Dermis blood vessel endothelial cell (primary cell): ENCODE results near the gene GRID1. TPM values are rescaled to one million over a fixed set of nuclear protein-coding genes. Genes with fewer than 3 reads are reported as not detected.
"Not testable (repeated sequence)": the region's sequence is repeated elsewhere in the genome, so short reads cannot be mapped to it uniquely, and the experiment has no call there.

Experiments used
- DNase-seq: peaks from one replicate; pipeline ENCODE4 v3.0.0; 2010
- total RNA-seq: library from RNA; depleted of rRNA; stranded (reverse); fragments of >200 nt; gene quantifications from 2 replicates; pipeline ENCODE4 v1.2.3, GENCODE V29; 2014

The GRID1 gene
- total RNA-seq, 1 donor from 2014 or later, result not detected

DNA sequence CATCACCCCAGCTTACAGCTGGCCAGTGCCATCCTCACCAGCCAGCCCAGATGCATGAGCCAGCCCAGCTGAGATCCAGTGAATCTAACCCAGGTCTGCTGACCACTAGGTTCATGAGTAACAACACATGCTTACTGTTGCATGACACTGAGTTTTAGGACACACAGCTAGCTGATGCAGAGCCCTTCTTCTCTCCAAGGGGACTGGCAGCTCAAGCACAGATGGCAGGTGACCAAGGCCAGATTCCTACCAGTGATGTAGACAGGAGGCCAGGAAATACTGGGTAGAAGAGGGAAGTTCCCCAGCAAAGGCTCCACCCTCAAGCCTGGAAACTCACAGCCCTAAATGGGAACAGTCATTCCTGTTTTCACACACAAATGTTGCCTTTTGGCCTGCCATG, 236.6 kb downstream of the GRID1 start:
- no peak for DNase-seq

DNA sequence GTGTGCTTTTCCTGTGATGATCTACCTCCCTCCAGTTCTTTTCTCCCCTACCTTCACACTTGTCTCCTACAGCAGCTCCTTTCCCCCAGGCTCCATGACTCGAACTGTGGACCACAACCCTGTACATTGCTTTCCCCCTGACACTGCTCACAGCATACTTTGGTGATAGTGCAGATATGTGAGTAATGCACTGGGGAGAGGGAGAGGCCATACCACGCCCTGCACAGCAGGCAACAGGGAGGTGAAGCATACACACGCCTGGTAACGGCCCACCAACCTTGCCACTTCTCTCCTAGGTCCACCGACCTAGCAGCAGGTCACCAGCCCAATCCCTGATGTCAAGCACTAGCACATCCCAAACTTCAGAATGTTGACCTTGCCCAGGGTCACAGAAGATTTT, 238.2 kb downstream of the GRID1 start:
- no peak for DNase-seq

DNA sequence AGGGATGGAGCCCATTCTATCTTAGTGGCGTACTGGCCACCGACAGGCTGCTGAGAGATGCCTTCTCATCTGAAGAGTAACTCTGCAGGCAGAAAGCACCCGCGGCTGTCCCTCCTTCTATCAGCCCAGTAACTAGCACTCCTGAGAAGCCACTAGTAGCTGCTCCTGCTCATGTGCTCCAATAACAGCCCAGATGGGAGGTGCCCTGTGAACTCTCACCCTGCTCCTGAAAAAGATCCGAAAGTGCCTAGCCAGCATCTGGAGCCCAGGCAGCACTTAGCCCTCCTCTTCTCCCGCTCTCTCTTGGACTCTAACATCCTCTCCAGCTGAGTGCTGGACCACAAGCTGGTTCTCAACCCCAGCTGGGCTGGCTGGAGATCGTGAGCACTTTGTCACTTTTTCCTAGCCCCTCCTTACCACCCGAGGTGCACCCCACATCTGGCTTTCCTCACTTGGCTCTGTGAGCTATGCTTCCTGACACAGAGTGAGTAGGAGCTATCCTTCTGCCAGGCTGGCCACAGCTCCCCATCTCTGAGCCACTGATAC, 239.2 kb downstream of the GRID1 start:
- DNase-seq, result no peak

DNA sequence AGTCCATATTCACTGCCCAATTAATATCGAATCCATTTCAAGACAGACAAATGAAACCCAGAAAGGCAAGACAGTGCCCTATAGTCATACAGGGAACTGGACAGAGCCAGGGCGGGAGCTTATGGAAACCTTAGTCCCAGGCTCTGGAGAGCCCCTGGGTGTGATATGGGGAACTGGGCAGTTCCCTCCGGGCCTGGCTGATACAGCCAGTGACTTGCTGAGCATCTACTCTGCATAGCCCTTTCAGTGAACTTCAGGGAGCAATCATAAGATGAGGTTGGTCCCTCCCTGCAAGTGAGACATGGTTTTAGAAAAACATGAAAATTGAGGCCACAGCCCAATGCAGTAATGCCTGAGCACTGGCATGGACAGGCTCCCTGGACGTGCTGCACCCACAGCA, 241.9 kb downstream of the GRID1 start:
- DNase-seq, result no peak

DNA sequence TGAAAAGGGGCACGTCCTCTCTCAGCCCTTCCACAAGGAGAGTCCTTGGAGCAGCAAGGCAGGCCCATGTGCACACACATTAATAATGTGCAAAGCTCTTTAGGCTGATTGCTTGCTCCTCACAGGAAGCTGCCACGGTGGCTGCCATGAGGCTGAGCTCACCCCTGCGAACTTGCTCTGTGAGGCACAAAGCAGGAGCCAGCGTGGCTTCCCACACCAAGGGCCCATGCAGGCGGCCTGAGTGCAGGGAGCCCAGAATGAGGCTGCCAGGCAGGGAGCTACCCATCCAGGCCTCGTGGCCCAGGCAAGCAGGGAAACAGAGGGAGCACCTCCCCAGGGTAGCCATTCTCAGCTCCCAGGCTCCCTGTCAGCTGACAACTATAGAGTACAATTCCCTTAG, 242.9 kb downstream of the GRID1 start:
- no peak for DNase-seq

DNA sequence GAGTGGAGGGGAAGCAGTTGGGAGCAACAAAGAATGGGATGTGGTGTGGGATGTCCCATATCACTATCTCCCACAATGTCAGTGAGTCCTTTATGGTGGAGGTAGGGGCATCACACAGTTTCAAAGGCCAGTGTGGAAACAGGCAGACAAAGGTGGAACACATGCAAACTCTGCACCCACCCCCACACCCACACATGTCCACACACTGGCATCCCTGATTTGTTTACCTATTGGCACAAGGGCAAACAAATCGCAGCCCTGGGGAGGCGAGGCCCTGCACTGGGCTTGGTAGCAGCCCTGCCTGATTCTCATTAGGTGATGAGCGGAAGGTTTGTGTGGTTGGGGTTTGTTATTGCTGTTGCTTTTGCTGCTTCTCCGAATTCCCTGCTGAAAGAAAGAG, 243.3 kb downstream of the GRID1 start:
- DNase-seq, result no peak

DNA sequence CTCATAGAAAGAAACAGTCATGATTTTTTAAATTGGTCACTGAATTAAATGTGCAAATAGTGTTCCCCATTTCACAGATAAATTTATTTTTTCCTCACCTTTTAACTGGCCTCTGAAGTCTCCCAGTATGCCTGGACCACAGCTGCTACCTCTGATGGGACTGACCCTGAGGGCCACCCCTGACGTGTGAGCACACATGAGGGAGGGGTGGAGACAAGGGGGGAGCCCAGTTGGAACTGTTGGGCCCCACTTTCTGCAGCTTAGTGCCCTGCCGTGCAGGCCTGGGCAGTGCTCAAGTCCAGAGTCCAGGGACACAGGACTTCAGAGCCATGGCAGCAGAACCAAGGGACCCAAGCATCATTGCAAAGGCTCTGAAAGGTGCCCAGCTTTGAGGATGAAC, 243.9 kb downstream of the GRID1 start:
- no peak for DNase-seq

DNA sequence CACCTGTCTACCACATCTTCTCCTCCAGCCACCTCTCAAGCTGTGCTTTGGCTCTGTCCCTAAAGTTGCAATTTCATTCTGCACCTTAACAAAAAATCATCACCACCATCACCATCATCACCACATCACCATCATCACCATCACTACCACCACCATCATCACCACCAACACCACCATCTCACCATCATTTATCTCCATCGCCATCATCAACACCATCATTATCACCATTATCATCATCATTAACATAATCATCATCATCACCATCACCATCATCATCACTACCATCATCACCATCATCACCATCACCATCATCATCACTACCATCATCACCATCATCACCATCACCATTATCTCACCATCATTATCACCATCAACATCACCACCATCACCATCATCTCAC, 245.4 kb downstream of the GRID1 start:
- DNase-seq, result no peak

DNA sequence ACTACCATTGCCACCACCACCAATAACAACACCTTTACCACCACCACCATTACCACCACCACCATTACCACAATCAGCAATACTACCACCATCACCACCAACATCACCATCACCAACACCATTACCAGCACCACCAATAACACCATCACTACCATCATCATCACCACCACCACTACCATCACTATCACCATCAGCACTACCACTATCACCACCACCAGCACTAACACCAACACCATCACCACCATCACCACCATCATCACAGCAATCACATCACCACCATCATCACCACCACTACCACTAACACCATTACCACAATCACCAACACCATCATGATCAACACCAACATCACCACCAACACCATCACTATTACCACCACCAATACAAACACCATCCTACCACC, 249.5 kb downstream of the GRID1 start:
- DNase-seq, result no peak

DNA sequence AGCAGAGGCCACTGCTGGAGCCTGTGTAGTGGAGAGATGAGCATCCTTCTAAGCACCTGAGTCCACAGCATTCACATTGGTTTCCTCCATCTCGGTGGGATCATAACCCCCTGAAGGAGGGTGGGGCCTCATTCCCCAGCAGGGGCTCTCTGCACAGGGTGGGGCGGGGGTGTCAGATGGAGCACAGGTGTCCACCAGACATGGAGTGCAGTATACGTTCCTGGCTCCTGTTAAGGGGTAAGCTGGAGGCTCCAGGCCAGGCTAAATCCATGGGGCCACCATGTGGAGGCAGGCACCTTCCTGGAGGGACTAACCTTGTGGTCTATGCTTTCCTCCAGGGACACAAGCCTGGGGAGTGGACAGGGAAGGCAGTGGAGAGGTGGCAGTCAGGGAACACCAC, 252.6 kb downstream of the GRID1 start:
- DNase-seq, result no peak

DNA sequence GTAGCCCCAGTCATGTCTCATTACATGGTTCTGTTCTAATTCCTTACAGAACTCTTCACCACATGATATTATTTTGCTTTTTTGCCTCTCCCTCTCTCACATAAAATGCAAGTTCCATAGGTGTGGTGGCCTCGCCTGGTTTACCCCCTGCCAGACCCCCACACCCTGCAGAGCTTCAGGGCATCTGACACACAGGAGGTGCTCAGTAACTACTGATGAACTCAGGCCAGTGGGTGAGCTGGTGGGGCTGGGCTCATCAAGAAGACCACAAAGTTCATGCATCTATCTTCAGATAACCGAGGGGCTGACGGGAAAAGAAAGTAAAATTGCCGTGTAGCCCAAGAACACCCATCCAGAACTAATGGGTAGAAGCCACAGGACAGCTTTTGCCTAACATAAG, 253.1 kb downstream of the GRID1 start:
- DNase-seq, result no peak

DNA sequence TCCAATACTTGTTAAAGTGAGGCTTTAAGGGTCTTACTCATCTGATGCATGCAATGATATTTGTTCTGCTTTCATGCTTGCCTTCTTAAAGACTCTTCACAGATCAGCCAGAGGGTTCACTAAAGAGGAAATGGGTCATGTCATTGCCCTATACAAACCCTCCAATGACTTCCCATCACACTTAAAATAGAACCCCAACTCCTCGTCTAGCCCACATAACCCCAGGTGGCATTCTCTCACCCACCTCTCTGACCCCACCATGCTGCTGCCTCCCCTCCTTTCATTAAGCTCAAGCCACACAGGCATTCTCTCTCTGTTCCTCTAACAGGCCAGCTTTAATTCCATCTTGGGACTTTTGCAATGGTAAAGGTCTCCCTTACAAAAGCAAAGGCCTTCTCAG, 253.6 kb downstream of the GRID1 start:
- no peak for DNase-seq

DNA sequence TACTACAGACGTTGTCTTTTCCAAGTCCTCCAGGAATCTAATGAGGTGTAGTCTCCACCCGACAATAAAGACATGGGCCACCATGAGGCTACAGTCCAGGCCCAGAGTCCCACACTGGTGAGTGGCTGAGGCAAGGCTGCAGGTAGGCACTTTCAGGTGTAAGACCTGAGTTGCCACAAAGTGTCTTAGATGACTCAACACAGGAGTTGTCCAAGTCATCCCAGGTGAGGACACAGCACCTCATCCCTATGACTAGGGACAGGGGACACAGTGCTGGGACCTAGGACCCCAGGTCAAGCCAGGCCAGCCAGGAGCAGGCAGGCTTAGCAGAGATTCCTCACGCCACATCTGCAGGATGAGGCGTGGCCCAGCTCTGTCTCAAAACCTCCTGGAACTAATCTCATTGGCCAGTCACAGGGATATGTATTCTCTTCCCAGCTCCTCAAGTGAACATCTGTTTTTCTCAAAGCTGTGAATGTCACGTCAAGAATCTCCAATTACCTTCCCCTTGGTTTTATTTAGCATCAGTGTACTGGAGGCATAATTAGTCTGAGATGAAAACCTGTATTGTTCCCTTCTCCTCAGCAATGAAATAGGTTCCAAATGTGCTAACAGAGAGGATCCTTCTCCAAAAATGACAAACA, 254.6 kb downstream of the GRID1 start:
- no peak for DNase-seq

DNA sequence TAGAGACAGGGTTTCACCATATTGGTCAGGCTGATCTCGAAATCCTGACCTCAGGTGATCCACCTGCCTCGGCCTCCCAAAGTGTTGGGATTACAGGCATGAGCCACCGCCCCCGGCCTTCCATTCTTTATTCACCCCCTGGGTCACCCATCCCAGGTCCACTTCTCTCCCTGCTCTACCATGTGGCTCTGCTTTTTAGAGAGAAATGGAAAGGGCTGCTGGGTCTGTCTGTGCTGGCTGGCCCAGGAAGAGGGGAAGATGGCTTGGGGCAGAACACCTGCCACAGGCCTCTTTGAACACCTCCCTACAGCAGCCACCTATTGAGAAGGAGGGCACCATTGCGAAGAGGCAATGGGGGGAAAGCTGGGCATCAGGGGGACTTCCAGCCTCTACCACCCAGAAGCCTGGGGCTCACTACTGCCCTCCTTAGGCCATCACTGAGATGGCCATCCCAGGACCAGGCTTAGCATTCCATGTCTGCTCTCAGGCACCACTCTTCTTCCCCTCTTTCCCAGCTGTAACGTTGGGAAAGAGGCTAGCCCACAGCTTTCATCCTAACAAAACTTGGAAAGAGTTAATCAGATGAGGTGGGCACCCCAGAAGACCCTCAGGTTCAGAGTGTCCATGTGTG, 256.3 kb downstream of the GRID1 start:
- no peak for DNase-seq

DNA sequence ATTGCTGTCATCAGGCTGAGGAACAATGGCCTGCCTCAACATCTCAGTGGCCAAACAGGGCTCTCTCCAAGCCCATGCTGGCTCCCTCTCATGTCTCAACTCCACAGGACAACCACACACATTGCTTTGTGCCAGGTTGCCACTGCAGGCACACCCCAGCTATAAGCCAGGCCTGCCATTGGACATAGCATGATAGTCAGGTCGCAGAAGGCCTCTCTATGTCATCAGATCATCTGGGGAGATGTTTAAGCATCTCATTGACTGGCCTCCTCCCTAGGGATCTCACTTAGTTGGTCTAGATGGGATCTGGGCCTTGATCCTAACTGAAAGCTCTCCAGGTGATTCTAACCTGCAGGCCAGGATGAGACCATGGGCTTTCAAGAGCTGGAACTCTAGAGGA, 257.2 kb downstream of the GRID1 start:
- DNase-seq, result no peak

DNA sequence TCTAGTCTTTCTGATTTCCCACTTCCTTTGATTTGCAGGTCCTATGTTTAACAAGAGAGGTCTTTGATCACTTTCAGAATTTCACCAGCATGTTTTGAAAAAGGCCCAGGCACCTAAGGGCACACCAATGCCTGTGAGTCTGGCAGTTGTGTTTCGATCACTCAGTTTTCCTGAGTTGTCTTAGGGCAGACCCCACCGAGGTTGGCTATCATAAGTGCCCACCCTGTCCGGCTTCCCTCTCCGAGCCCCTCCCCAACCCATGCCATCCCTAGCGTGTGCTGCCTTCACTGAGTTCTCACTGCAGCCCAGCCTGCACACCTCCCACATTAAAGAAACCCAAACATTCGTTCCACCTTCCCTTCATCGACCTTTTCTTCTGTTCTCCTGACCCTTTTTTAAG, 257.9 kb downstream of the GRID1 start:
- DNase-seq, result no peak

DNA sequence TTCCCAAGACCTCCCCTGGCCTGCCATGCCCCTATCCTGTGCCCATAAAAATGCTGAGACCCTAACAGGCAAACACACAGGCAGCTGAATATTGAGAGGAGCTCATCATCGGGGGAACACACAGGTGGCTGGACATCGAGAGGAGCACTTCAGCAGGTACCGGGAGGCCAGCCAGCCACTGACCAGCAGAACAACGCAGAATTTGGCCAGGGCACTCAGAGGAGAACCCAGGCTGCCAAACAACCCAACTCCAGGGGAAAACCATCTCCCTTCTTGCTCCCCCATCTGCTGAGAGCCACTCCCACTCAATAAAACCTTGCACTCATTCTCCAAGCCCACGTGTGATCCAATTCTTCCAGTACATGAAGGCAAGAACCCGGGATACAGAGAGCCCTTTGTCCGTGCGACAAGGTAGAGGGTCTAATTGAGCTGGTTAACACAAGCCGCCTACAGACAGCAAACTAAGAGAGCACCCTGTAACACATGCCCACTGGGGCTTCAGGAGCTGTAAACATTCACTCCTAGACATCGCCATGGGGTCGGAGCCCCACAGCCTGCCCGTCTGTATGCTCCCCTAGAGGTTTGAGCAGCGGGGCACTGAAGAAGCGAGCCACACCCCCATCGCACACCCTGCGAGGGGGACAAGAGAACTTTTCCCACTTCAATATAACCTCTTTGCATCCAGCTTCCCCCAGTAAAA, 258.8 kb downstream of the GRID1 start:
- not testable (repeated sequence) for DNase-seq

DNA sequence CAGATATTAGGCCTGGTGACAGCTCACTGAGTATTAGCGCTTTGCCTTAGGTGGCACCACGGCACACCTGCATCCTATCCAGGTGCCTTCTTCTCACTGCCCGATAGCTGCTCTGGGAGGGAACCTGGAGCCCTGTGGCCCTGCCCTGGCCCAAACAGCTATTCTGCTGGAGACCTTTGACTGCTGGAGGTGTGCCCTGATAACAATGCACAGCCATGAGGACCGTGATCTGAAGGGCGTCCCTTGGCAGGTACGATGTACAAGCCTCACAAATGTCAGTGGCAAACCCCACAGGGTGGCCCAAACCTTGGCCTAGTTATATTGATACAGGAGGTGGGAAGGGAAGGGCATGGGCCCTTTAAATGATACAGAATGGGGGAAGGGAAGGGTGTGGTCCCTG, 259.5 kb downstream of the GRID1 start:
- DNase-seq, result no peak

DNA sequence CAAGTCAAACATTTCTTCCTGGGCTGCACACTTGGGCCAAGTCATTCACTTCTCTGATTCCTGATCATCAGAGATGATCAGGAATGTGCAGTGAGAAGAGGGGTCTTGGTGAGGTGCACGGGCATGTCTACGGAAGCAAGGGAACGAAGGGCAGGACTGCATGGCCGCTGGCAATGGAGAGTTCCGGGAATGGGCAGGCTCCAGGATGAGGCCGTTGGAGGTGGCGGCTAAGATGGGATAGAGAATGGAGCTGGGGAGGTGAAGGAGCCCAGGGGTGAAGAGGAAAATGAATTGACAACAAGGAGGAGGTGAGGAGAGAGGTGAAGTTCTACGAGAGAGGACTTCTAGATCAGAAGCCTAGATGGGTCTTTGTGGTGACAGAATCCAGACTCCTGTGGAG, 260.0 kb downstream of the GRID1 start:
- DNase-seq, result no peak

DNA sequence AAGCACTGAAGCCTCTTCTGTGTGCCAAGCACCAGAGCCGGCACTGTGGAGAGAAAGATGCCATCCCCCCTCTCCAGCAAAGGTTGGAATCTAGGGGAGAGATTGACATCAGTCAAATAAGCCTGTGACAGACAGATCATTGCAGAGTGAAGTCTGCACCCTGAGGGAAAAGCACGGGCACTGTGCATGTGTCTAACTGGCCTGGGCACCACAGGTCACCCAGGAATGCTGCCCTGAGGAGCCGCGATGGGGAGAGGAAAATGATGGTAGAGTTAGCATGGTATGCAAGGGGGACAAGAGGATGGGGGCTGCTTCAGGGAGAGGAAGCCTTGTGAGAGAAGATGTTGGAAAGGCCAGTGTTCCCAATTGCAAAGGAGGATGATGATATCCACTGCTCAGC, 261.0 kb downstream of the GRID1 start:
- no peak for DNase-seq

DNA sequence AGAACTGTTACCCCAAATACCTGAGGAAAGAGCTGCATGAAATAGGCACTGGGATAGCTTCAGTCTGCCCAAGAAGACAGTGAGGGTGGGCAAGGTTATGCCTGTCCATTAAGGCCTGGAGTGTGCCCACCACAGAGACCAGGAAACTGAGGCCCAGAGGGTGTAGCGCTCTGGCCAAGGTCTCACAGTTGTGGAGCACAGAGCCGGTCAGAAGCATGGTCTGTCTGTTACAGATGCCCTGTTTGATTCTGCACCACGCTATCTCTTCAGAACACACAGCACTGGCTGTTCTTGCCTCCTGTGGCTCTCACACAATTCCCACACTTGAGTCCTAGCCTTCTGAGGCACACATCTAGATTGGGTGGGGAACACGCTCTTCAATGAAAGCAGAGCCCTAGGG, 261.4 kb downstream of the GRID1 start:
- no peak for DNase-seq

DNA sequence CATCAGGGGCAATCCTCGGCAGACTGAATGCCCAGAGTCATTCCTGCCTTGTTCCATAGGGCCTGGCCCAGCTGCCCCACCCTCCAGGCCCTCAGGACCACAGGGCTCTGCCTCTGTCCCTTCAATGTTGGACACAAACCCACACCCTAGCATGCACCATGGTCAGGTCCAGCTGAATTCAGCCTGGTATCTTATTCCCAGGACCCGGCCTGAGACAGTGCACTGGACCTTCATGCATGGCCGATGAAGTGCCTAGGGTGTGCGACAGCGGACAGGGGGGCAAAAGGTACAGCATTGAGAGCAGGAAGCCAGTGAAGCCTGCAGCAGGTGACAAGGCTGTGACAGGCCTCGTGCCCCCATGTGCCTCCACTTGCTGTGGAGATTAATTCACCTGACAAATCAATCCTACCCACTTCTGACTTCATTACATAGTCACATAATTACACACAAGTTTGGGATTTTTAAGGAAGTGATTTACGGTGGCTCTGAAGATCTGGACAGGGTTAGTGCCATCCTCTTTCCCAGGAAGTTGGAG, 261.9 kb downstream of the GRID1 start:
- DNase-seq, result no peak

DNA sequence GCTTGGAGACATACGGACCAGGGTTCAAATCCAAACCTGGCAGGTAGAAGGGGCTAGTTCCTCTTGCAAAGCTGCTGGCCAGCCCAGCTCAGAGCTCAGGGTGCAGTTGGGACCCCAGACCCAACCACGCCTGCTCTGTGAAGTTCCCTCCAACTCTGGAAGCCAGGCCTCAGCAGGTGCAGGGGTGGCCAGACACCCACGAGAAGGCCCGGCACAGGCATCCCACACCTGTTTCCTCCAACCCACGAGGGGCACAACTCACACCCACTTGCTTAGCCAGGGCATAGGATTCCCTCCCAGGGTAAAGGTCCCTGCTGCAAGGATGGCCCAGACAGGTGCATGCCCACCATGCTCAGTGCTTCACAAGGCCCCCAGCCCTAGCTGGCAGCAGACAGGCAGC, 262.4 kb downstream of the GRID1 start:
- DNase-seq, result no peak
